ENCODE measurements around the gene TMPRSS11F.

Gene TMPRSS11F

DNA sequence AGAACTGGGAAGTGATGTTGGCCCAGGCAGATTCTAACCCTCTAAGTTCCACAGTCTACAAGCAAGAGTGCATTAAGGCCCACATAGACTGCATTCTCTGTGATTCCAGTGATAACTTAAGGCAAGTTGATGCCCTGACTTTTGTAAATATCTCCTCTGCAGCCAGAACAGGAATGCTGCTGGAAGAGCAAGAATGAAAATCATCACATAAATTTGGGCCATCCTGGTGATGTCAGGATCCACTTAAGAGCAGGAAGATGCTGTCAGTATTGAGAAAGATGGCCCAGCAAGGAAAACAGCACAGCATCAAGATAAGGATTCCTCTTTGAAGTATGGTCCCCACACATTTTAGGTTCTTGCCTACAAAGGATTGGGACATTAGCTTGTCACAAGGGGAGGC is 52.4 kb downstream of the TMPRSS11F start:
- no peak for ATAC-seq

DNA sequence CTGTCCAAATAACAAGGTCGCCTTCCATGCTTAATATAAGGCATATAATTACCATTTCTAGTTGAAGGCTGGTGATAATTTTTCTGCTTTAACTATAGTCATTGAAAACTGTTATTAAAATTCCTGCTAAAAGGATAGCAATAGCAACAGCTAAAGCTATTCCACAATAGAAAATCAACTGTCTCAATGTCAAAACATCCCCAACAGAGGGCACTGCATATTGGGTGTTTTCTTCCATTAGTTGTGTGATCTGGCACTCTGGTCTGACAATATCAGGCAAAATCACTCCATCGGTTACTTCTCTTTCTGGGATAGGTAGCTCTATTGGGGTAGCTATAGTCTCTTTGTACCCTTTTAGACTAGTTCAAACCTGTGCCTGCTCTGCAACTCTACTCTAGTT is 53.5 kb downstream of the TMPRSS11F start:
- no peak for ATAC-seq

DNA sequence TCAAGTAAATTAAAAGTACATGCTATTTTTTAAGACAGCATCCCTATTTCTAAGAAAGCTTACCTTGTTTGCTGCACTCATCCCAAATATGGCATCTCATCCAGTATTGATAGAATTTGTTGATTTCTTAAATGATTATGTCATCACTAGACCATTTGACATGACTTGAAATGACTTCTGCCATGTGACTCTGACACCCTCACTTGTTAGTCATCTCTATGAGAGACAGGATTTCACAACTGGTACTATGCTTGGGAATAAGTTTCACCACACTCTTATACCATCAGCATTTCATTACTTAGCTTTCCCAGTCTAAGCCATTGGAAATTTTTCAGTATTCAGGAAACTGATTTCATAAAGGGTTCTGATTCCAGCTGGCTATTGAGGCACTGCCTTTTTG is 55.3 kb downstream of the TMPRSS11F start:
- no peak for ATAC-seq

DNA sequence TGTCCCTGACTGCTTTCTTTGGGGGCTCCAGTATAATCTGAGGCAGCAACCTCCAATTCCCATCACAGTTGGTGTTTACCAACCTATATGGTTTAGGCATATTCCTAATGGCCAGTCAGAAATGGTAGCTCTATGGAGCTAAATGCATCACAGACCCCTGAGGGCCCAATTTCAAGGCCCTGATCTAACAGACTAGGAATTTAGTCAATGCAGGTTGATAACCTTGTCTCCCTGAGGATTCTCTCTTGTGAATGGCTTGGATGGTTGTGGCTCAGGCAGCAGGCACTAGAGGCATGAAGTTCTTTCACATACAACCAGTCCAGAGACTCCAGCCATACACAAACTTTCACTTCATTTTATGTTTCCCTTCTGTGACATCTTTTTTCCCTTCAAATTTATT is 59.4 kb downstream of the TMPRSS11F start:
- no peak for ATAC-seq

DNA sequence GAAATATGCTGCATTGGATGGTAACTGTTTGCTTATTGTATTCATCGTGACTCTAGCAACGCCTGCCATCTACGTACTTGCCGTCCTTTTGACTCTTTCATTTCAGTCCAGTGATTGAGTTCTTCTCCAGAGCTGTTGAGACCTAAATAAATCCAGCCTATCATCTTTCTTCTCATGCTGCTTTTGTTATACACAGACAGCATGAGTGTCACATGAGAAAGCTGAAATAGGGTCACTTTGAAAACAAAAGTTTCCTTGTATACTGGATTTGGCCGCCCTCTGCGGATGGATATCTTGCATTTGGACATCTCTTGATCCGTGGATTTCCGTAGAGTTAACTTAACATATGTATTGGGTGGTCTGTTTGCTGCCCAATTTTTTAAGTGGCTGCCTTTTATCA is 67.2 kb downstream of the TMPRSS11F start:
- no peak for ATAC-seq

DNA sequence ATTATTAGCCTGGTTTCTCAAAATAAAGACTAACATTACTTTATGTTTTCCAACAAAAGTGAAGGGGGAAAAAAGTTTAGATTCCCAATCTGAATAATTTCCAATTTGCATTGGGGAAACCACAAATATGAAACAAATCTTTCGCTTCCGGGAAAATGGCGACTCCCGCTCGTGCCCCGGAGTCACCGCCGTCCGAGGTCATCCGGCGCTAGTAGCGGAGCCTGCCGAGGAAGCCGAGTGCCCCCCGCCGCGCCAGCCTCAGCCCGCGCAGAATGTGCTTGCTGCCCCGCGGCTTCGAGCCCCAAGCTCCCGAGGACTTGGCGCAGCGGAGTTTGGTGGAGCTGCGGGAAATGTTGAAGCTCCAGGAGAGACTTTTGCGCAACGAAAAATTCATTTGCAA is 91.4 kb downstream of the TMPRSS11F start:
- no peak for ATAC-seq

DNA sequence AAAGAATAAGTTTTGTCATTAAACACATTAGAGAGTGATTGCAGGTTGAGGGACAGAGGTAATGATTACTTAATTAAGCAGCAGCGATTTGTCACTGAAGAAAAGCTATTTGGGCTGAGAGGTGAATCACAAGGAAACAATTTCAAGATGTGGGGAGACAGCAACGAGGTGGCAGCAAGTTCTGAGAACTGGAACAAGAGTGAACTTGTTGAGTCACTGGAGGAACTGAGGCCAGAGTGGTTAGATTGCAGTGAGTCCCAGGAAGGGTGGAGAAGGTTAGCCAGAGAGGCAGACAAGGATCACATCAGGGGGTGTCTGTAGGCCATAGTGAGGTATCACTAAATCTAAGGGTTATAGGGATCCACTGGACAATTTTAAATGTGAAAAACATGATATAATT is 108.5 kb downstream of the TMPRSS11F start:
- no peak for ATAC-seq

DNA sequence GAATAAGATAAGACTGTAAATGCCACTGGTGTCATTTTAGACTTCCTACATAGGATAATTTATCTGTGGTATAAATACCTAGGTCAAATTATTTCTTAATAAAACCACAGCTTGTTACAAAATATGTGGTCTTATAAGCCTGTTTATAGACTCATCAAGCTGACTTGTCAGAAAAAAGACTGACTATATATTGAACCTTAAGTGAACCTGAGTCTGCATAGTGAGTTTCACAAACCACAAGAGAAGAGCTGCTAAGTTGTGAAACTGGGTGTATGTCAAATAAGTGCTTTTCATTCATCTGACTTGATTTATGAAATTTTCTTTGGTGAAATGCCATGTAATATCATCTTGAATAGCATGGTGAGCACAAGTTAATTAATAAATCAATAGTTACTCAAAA is 118.0 kb downstream of the TMPRSS11F start:
- ATAC-seq: no peak
